GM18951 (cell line): ENCODE results near the gene NOTCH1.

Experiments
- POLR2A ChIP-seq: IDR thresholded peaks from 4 replicates; pipeline ENCODE4 v1.6.1; 2011; ENCODE audit warnings: mild to moderate bottlenecking; ENCODE audit not compliant: insufficient read length, insufficient read depth; ENCODE audit errors: extremely low read depth
- in situ Hi-C: fragments of 300-500 bp; cut with MboI; formaldehyde crosslinking; loops from one replicate; pipeline ENCODE4 v1.12.0; 2022; ENCODE audit warnings: low sequenced_read_pairs, mixed read lengths, inconsistent platforms; ENCODE audit not compliant: unreplicated experiment

NOTCH1 gene

GRCh38 chr9:136504512-136505348 lies 41.1 kb downstream of the NOTCH1 start:
- in situ Hi-C loops: no loop called here
- TF ChIP-seq POLR2A: peak; percentile 14

- in situ Hi-C loops: no loop called here
- TF ChIP-seq POLR2A: no peak
Observed at GRCh38 chr9:136502940-136503550, 42.8 kb downstream of the NOTCH1 start.

GRCh38 chr9:136502196-136502595 lies 43.7 kb downstream of the NOTCH1 start:
- no peak for TF ChIP-seq POLR2A
- in situ Hi-C loops: no loop called here

GRCh38 chr9:136501686-136502085 lies 44.2 kb downstream of the NOTCH1 start:
- in situ Hi-C loops: no loop called here
- no peak for TF ChIP-seq POLR2A

GRCh38 chr9:136499935-136500910 lies 45.6 kb downstream of the NOTCH1 start:
- in situ Hi-C loops: no loop called here
- TF ChIP-seq POLR2A: no peak

GRCh38 chr9:136499071-136499934 lies 46.5 kb downstream of the NOTCH1 start:
- TF ChIP-seq POLR2A: no peak
- in situ Hi-C loops: no loop called here

GRCh38 chr9:136497916-136498695 lies 47.7 kb downstream of the NOTCH1 start:
- in situ Hi-C loops: no loop called here
- no peak for TF ChIP-seq POLR2A

GRCh38 chr9:136496801-136497620 lies 48.8 kb downstream of the NOTCH1 start:
- in situ Hi-C loops: no loop called here
- TF ChIP-seq POLR2A: no peak

GRCh38 chr9:136496181-136496580 lies 49.7 kb downstream of the NOTCH1 start:
- no peak for TF ChIP-seq POLR2A
- in situ Hi-C loops: no loop called here

GRCh38 chr9:136495238-136495800 lies 50.5 kb downstream of the NOTCH1 start:
- in situ Hi-C loops: no loop called here
- no peak for TF ChIP-seq POLR2A
